AG09319 (cell line): ENCODE measurements around the gene C16orf90.

Experiments
- DNase-seq: peaks from one replicate; pipeline ENCODE4 v3.0.0-alpha.2; 2010; ENCODE audit warnings: low read depth; ENCODE audit errors: extremely low read depth
- CTCF ChIP-seq: IDR thresholded peaks from 2 replicates; pipeline ENCODE4 v1.5.1; 2011; ENCODE audit warnings: low read depth, mild to moderate bottlenecking, inconsistent platforms, low read length, moderate library complexity

Gene C16orf90

GRCh38 chr16:3520841-3521240 lies 25.6 kb upstream of the C16orf90 start:
- TF ChIP-seq CTCF = no peak
- no peak for DNase-seq

GRCh38 chr16:3520413-3520812 lies 25.1 kb upstream of the C16orf90 start:
- peak; percentile 5 for DNase-seq
- TF ChIP-seq CTCF = no peak

- DNase-seq = no peak
- no peak for TF ChIP-seq CTCF
Measured at GRCh38 chr16:3519581-3519980, 24.3 kb upstream of the C16orf90 start.

- no peak for DNase-seq
- no peak for TF ChIP-seq CTCF
Measured at GRCh38 chr16:3518986-3519348, 23.7 kb upstream of the C16orf90 start.

- TF ChIP-seq CTCF = no peak
- DNase-seq = no peak
Measured at GRCh38 chr16:3518292-3518985, 23.1 kb upstream of the C16orf90 start.

GRCh38 chr16:3515897-3516296 lies 20.6 kb upstream of the C16orf90 start:
- DNase-seq = no peak
- no peak for TF ChIP-seq CTCF

- peak; percentile 5 for DNase-seq
- TF ChIP-seq CTCF = no peak
Measured at GRCh38 chr16:3514621-3515020, 19.3 kb upstream of the C16orf90 start.
